ENCODE measurements around the gene SYF2. TPM values are rescaled to one million over a fixed set of nuclear protein-coding genes. Genes with fewer than 3 reads are reported as not detected.

SYF2 gene
- total and polyA plus RNA-seq, 2 of the 13 experiments (the other 11 are each of a cell fraction or from before 2014, with no cell fraction given): 17.8 to 34.1 TPM

GRCh38 chr1:25197235-25197975 lies 34.9 kb downstream of the SYF2 start (continued):
- TF ChIP-seq ZNF704 (CRISPR knock-in tag; IDR thresholded peaks at IDR 0.05; ENCODE audit: borderline replicate concordance) (no peak), TAF15 (IDR thresholded peaks at IDR 0.05; ENCODE audit: low read depth, low read length, poor library complexity, severe bottlenecking) (no peak), PREB (CRISPR knock-in tag; IDR thresholded peaks at IDR 0.05) (no peak), PRPF4 (IDR thresholded peaks at IDR 0.05; ENCODE audit: low read depth, low read length, poor library complexity, severe bottlenecking) (no peak), ZNF224 (CRISPR knock-in tag; IDR thresholded peaks at IDR 0.05) (no peak), MYPOP (CRISPR knock-in tag; IDR thresholded peaks at IDR 0.05) (no peak), ZFP37 (CRISPR knock-in tag; IDR thresholded peaks at IDR 0.05; ENCODE audit: borderline replicate concordance) (no peak), ARHGAP35 (CRISPR knock-in tag; IDR thresholded peaks at IDR 0.05; ENCODE audit: borderline replicate concordance) (no peak), ZBTB49 (CRISPR knock-in tag; IDR thresholded peaks at IDR 0.05; ENCODE audit: borderline replicate concordance) (no peak), ZBTB7A (CRISPR knock-in tag; IDR thresholded peaks at IDR 0.05) (no peak), PAWR (CRISPR knock-in tag; IDR thresholded peaks at IDR 0.05; ENCODE audit: borderline replicate concordance) (no peak), ZNF326 (CRISPR knock-in tag; IDR thresholded peaks at IDR 0.05; ENCODE audit: borderline replicate concordance) (no peak), SALL2 (CRISPR knock-in tag; IDR thresholded peaks at IDR 0.05) (no peak), ZKSCAN5 (CRISPR knock-in tag; IDR thresholded peaks at IDR 0.05) (no peak), CSRNP2 (CRISPR knock-in tag; conservative IDR thresholded peaks at IDR 0.05; ENCODE audit: low read depth) (no peak), ZNF263 (CRISPR knock-in tag; IDR thresholded peaks at IDR 0.05) (no peak), ARNT2 (CRISPR knock-in tag; IDR thresholded peaks at IDR 0.05; ENCODE audit: low read depth) (no peak), LBX2 (CRISPR knock-in tag; IDR thresholded peaks at IDR 0.05; ENCODE audit: borderline replicate concordance) (no peak), POLR2A (IDR thresholded peaks at IDR 0.05; ENCODE audit: insufficient read depth in 1 of 2, low read depth in 2 of 2, low read length in 2 of 2) (no peak), ZNF720 (CRISPR knock-in tag; IDR thresholded peaks at IDR 0.05) (no peak), ZNF460 (CRISPR knock-in tag; IDR thresholded peaks at IDR 0.05; ENCODE audit: borderline replicate concordance) (no peak), FOXA1 (IDR thresholded peaks at IDR 0.05) (no peak), FOXA1 (CRISPR knock-in tag; IDR thresholded peaks at IDR 0.05) (peak; percentile 92)

All from HepG2 (cell line).